Tibial artery (tissue), 4 donors: ENCODE results near the gene DDC.

Experiments used
- DNase-seq, 2 donors: peaks; one replicate each; pipeline ENCODE4 v3.0.0-alpha.2; 2019
- H3K27ac ChIP-seq, 2 donors: fragments of 200-600 bp; sonication (generic) in 1 of 2; 1 replicate in 1 of 2; 2 replicates in 1 of 2; pipeline ENCODE4 v1.5.1; 2018 to 2019; ENCODE audit warnings: mild to moderate bottlenecking in 1 of 2
- H3K27me3 ChIP-seq, 2 donors: fragments of 200-600 bp; sonication (generic) in 1 of 2; one replicate each; pipeline versions ENCODE4 v1.5.1 to v1.6.0; 2016 to 2019
- H3K36me3 ChIP-seq, 3 donors: fragments of 200-600 bp; sonication (generic) in 2 of 3; one replicate each; pipeline ENCODE4 v1.5.1; 2016 to 2019; ENCODE audit warnings: mild to moderate bottlenecking in 2 of 3
- H3K4me1 ChIP-seq, 4 donors: fragments of 200-600 bp; sonication (generic) in 2 of 4; 1 replicate in 3 of 4; 2 replicates in 1 of 4; pipeline ENCODE4 v1.5.1; 2016 to 2019
- H3K4me3 ChIP-seq, 2 donors: fragments of 200-600 bp; sonication (generic) in 1 of 2; 1 replicate in 1 of 2; 2 replicates in 1 of 2; pipeline ENCODE4 v1.5.1; 2018 to 2019; ENCODE audit warnings: mild to moderate bottlenecking in 2 of 2
- H3K9me3 ChIP-seq, 3 donors: fragments of 200-600 bp; sonication (generic) in 1 of 3; one replicate each; pipeline ENCODE4 v1.5.1; 2016 to 2019
- intact Hi-C: fragments of 100-400 bp; cut with DNase I; formaldehyde crosslinking; loops from one replicate; pipeline ENCODE4 v1.15.0; 2023; ENCODE audit warnings: low total_unique reads
- TF ChIP-seq, protein P1 (sequence below), 2 experiments: fragments of 200-600 bp in 1 of 2; fragments of 450-650 bp in 1 of 2; IDR thresholded peaks; one replicate each; pipeline ENCODE4 v1.5.1; 2017 to 2019; ENCODE audit warnings: antibody characterized with exemption in 2 of 2, mild to moderate bottlenecking in 1 of 2, moderate library complexity in 1 of 2

Gene DDC

DNA sequence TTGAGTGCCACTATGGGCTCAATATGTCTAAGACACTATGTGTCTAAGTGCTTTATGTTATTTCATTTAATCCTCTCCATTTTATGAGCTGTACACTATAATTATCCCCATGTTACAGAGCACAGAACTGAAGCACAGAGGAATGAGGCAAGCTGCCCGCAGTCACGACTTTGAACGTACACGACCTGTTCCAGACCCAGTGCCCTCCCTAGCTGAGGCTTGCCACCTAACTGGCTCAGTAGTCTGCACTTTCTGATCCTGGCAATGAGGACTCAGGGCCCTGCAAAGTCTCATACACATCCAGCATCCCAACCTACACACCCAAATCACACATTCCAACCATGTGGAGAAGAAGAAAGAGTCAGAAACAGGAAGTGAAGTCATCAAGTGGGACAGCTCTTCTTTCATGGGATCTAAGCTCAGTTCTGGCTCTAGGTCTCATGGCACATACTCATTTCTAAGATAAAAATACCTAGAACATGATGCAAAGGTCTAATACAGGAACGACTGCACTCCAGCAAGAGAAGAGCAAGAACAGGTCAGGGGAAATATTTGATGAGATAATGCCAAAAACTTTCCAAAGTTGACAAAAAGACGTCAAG lies 42.4 kb upstream of the DDC start:
- Histone ChIP-seq H3K9me3 (no peaks in the 10 kb centered on the region), H3K27ac (no peak overlapping the region), H3K36me3 (peaks cover 61 to 85% (median 62%) of the 10 kb centered on the region in 3 donors), H3K27me3 (no peaks in the 10 kb centered on the region), H3K4me3 (no peak overlapping the region), H3K4me1 (no peaks in the 10 kb centered on the region)
- intact Hi-C loops = no loop called here
- TF ChIP-seq, protein P1, sequence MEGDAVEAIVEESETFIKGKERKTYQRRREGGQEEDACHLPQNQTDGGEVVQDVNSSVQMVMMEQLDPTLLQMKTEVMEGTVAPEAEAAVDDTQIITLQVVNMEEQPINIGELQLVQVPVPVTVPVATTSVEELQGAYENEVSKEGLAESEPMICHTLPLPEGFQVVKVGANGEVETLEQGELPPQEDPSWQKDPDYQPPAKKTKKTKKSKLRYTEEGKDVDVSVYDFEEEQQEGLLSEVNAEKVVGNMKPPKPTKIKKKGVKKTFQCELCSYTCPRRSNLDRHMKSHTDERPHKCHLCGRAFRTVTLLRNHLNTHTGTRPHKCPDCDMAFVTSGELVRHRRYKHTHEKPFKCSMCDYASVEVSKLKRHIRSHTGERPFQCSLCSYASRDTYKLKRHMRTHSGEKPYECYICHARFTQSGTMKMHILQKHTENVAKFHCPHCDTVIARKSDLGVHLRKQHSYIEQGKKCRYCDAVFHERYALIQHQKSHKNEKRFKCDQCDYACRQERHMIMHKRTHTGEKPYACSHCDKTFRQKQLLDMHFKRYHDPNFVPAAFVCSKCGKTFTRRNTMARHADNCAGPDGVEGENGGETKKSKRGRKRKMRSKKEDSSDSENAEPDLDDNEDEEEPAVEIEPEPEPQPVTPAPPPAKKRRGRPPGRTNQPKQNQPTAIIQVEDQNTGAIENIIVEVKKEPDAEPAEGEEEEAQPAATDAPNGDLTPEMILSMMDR (IDR thresholded peaks at IDR 0.05) = no peak
- no peak for DNase-seq

DNA sequence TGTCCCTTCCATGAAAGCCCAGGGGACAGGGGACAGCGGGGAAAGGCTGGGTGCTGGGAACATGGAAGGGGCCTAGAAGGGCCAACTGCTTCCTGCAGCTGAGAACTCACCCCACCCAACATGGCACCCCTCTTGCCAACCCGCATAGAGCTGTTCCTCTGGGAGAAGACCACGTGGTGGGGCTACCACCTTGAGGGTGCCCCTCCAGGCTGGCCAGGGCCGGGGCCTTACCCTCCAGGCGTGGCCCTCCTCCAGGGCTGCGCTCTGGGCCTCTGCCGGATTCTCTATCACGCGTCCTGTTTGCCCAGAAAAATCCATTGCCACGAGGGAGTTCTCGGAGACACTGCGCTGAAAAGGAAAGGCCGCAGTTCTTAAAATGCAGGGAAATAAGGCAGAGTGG lies 39.9 kb upstream of the DDC start:
- TF ChIP-seq, protein P1 (IDR thresholded peaks at IDR 0.05) = no peak
- H3K4me1 ChIP-seq = no peaks in the 10 kb centered on the region
- peaks cover 42 to 68% (median 45%) of the 10 kb centered on the region in 3 donors for H3K36me3 ChIP-seq
- no peaks in the 10 kb centered on the region for H3K27me3 ChIP-seq
- no peak for DNase-seq
- H3K4me3 ChIP-seq = no peak overlapping the region
- intact Hi-C loops = no loop called here
- no peak overlapping the region for H3K27ac ChIP-seq
- H3K9me3 ChIP-seq = no peaks in the 10 kb centered on the region

DNA sequence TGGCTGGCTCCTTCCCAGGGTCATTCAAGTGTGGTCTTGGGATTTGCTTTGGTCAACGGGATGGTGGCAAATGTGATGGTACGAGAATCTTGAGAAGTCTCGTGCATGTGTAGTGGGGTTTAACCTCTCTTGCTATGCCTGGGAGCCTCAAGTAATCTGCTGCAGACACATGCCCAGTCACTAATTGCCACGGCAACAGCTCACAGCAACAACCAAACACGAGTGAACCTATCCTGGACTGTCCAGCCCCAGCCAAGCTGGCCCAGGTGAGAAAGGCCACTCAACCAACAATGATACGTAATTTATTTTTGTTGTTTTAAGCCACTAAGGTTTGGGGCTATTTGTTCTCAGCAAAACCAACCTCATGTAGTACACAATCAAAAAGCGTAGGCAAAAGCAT lies 38.1 kb upstream of the DDC start:
- no peak overlapping the region for H3K4me3 ChIP-seq
- no peak overlapping the region for H3K27ac ChIP-seq
- H3K27me3 ChIP-seq = no peaks in the 10 kb centered on the region
- peaks cover 41 to 75% (median 56%) of the 10 kb centered on the region in 3 donors for H3K36me3 ChIP-seq
- no peaks in the 10 kb centered on the region for H3K9me3 ChIP-seq
- no peak for DNase-seq
- H3K4me1 ChIP-seq = no peaks in the 10 kb centered on the region
- intact Hi-C loops = no loop called here
- TF ChIP-seq, protein P1 (IDR thresholded peaks at IDR 0.05) = no peak

DNA sequence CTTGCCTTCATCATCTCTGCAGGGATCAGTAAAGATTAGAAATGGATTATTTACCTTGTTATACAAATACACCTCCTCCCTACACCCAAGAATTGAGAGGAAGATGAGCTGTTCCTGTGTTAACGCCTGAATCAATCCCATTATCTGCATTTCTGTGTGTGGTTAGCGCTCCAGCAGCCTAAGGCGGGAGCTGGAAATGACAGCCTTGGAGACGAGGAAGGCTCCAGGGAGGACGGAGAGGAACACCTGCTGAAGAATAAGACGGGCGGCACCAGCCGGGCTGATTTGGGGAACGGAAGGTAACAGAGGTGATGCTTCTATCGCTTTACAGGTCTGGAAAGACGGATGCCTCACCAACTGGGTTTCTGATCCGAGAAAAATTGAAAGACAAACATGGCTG lies 34.2 kb upstream of the DDC start:
- Histone ChIP-seq H3K27ac (no peak overlapping the region), H3K9me3 (no peaks in the 10 kb centered on the region), H3K4me1 (no peaks in the 10 kb centered on the region), H3K27me3 (no peaks in the 10 kb centered on the region), H3K36me3 (peaks cover 18 to 61% (median 56%) of the 10 kb centered on the region in 3 donors), H3K4me3 (no peak overlapping the region)
- intact Hi-C loops = no loop called here
- no peak for DNase-seq
- TF ChIP-seq, protein P1 (IDR thresholded peaks at IDR 0.05) = no peak

DNA sequence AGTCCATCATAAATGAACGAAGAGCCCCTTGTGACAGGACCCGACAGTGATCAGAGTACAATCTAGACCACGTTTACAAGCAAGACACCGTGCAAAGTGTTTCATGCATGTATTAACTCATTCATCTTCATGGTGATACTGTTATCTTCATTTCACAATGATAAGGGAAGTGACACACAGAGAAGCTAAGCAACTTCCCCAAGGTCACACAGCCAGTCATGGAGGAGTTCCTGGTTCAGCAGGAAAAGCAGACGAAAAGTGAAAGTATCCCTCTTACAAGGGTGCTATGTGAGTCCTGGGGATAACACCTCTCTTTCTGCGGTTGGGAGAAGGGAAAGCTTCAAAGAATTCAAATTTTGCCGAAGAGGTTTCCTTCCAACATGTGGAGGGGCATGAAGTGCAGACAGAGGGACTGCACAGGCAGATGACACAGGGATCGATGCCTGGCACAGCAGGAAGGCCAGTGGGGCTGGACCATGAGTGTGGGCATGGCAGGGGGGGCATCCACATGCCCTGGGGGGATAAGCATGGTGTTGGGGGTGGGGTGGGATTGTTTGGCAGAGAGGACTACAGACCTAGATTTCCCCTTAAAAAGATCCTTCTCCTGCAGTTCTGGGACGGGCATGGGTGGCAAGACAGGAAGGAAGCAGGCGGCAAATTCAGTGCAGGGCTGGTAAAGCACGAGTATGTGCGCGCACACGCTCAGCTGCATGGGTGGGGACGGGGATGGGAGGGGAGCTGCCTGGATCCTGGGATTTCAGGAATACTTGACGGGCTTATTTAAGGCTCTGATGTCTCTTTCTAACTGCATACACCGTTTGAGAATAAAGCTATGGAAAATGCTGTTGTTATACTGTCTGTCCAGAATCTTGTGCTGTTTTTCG lies 33.5 kb upstream of the DDC start:
- H3K36me3 ChIP-seq = peaks cover 20 to 61% (median 56%) of the 10 kb centered on the region in 3 donors
- no peaks in the 10 kb centered on the region for H3K9me3 ChIP-seq
- H3K4me1 ChIP-seq = no peaks in the 10 kb centered on the region
- H3K27ac ChIP-seq = no peak overlapping the region
- no peak overlapping the region for H3K4me3 ChIP-seq
- TF ChIP-seq, protein P1 (IDR thresholded peaks at IDR 0.05) = no peak
- no peaks in the 10 kb centered on the region for H3K27me3 ChIP-seq
- intact Hi-C loops = no loop called here
- no peak for DNase-seq
